GM12801 (cell line): ENCODE data around the gene TAT.

Experiments
- CTCF ChIP-seq: IDR thresholded peaks from one replicate; pipeline ENCODE4 v1.5.1; 2011; ENCODE audit warnings: control low read depth; ENCODE audit not compliant: insufficient read length; ENCODE audit errors: extremely low read depth

The TAT gene

GRCh38 chr16:71557299-71557698 lies 19.6 kb downstream of the TAT start:
- TF ChIP-seq CTCF: no peak

- no peak for TF ChIP-seq CTCF
Measured at GRCh38 chr16:71555230-71555891, 21.5 kb downstream of the TAT start.

- TF ChIP-seq CTCF: no peak
Measured at GRCh38 chr16:71552698-71553503, 24.0 kb downstream of the TAT start.

- no peak for TF ChIP-seq CTCF
Measured at GRCh38 chr16:71547168-71547567, 29.7 kb downstream of the TAT start.

- no peak for TF ChIP-seq CTCF
Measured at GRCh38 chr16:71542377-71542776, 34.5 kb downstream of the TAT start.

GRCh38 chr16:71537643-71538042 lies 39.2 kb downstream of the TAT start:
- no peak for TF ChIP-seq CTCF

- no peak for TF ChIP-seq CTCF
Measured at GRCh38 chr16:71536752-71537499, 40.0 kb downstream of the TAT start.
